Right lobe of liver (tissue), 4 donors: Measurements from ENCODE around the gene ADCY5.

Experiments used
- POLR2A ChIP-seq: fragments of 450-650 bp; IDR thresholded peaks from one replicate; pipeline ENCODE4 v1.6.1; 2017; ENCODE audit warnings: antibody characterized with exemption, mild to moderate bottlenecking
- TF ChIP-seq, protein P1 (sequence below), 4 donors: fragments of 200-600 bp in 3 of 4; fragments of 450-650 bp in 1 of 4; IDR thresholded peaks; one replicate each; pipeline versions ENCODE4 v1.5.1 to v1.8.0; 2016 to 2022; ENCODE audit warnings: antibody characterized with exemption in 4 of 4, mild to moderate bottlenecking in 2 of 4
- donor health status: DM: no; HTN: no; CAD: no.
- donor health status: DM: no; HTN: no; CAD: no.
- donor health status: DM: no; HTN: yes; CAD: no.

DNA sequence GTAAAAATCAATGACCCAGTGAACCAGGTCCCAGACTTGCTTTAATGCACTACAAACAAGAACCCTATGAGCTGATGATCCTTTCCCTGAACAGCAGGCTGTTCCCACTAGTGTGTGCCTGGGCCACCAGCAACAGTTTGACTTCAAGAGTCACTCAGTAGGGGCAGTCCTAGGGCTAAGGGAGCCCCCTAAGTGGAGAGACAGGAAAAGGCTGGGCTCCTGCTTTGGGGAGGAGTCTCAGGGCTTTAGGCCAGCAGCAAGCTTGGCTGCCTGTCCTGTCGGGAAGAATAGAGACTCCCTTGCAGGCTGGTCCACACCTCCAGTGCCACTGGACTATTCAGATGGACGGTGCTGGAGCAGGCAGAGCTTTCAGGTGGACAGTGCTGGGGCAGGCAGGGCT lies 29.4 kb upstream of the ADCY5 start:
- TF ChIP-seq, protein P1, sequence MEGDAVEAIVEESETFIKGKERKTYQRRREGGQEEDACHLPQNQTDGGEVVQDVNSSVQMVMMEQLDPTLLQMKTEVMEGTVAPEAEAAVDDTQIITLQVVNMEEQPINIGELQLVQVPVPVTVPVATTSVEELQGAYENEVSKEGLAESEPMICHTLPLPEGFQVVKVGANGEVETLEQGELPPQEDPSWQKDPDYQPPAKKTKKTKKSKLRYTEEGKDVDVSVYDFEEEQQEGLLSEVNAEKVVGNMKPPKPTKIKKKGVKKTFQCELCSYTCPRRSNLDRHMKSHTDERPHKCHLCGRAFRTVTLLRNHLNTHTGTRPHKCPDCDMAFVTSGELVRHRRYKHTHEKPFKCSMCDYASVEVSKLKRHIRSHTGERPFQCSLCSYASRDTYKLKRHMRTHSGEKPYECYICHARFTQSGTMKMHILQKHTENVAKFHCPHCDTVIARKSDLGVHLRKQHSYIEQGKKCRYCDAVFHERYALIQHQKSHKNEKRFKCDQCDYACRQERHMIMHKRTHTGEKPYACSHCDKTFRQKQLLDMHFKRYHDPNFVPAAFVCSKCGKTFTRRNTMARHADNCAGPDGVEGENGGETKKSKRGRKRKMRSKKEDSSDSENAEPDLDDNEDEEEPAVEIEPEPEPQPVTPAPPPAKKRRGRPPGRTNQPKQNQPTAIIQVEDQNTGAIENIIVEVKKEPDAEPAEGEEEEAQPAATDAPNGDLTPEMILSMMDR (IDR thresholded peaks at IDR 0.05): no peak
- TF ChIP-seq POLR2A: no peak
